GM21526 (cell line): Measurements from ENCODE around the gene LCLAT1.

Experiments used
- ATAC-seq: cut with Tn5 transposase; IDR thresholded peaks from one replicate; pipeline ENCODE4 v1.9.1; 2021; ENCODE audit warnings: moderate library complexity; ENCODE audit not compliant: unreplicated experiment, low FRiP score

Gene LCLAT1

GRCh38 chr2:30662268-30663131 lies 215.5 kb downstream of the LCLAT1 start:
- no peak for ATAC-seq

GRCh38 chr2:30663321-30663720 lies 216.3 kb downstream of the LCLAT1 start:
- ATAC-seq: no peak

GRCh38 chr2:30663806-30664205 lies 216.8 kb downstream of the LCLAT1 start:
- ATAC-seq: no peak

GRCh38 chr2:30664761-30665358 lies 217.8 kb downstream of the LCLAT1 start:
- no peak for ATAC-seq

- no peak for ATAC-seq
Measured at GRCh38 chr2:30665761-30666265, 218.8 kb downstream of the LCLAT1 start.

- no peak for ATAC-seq
Measured at GRCh38 chr2:30666266-30666874, 219.3 kb downstream of the LCLAT1 start.

- ATAC-seq: no peak
Measured at GRCh38 chr2:30670453-30670852, 223.4 kb downstream of the LCLAT1 start.

GRCh38 chr2:30673127-30673526 lies 226.1 kb downstream of the LCLAT1 start:
- ATAC-seq: no peak

- no peak for ATAC-seq
Measured at GRCh38 chr2:30675758-30676157, 228.7 kb downstream of the LCLAT1 start.

GRCh38 chr2:30677231-30677630 lies 230.2 kb downstream of the LCLAT1 start:
- ATAC-seq: no peak

- no peak for ATAC-seq
Measured at GRCh38 chr2:30677861-30678385, 230.9 kb downstream of the LCLAT1 start.

GRCh38 chr2:30678410-30679137 lies 231.5 kb downstream of the LCLAT1 start:
- no peak for ATAC-seq

- ATAC-seq: no peak
Measured at GRCh38 chr2:30679426-30680088, 232.5 kb downstream of the LCLAT1 start.

- no peak for ATAC-seq
Measured at GRCh38 chr2:30680121-30680520, 233.1 kb downstream of the LCLAT1 start.

- no peak for ATAC-seq
Measured at GRCh38 chr2:30681022-30681421, 234.0 kb downstream of the LCLAT1 start.

GRCh38 chr2:30683236-30683956 lies 236.3 kb downstream of the LCLAT1 start:
- ATAC-seq: no peak

- no peak for ATAC-seq
Measured at GRCh38 chr2:30684026-30684425, 237.0 kb downstream of the LCLAT1 start.

GRCh38 chr2:30684516-30684915 lies 237.5 kb downstream of the LCLAT1 start:
- no peak for ATAC-seq

- no peak for ATAC-seq
Measured at GRCh38 chr2:30684996-30685395, 237.9 kb downstream of the LCLAT1 start.
